ENCODE results near the gene CASP7.

The CASP7 gene

DNA sequence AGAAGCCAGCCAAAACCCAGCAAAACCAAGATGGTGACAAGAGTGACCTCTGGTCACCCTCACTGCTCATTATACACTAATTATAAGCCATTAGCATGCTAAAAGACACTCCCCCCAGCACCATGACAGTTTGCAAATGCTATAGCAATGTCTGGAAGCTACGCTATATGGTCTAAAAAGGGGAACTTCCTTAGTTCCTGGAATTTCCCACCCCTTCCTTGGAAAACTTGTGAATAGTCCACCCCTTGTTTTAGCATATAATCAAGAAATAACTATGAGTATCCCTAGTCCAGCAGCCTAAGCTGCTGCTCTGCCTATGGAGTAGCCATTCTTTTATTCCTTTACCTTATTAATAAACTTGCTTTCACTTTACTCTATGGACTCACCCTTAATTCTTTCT is 16.0 kb downstream of the CASP7 start:
- Histone ChIP-seq H3K36me3 (ENCODE audit: control insufficient read depth in 1 of 2, insufficient read depth in 2 of 2, low read length in 2 of 2) (peaks cover 30 to 34% of the 10 kb centered on the region in 2 donors), H3K4me1 (ENCODE audit: control insufficient read depth in 1 of 2, insufficient read depth in 2 of 2, low read length in 2 of 2) (no peaks in the 10 kb centered on the region), H3K9me3 (ENCODE audit: control insufficient read depth in 1 of 2, low read length in 2 of 2) (peaks cover 7 to 21% of the 10 kb centered on the region in 2 donors), H3K27ac (ENCODE audit: low read length) (no peak overlapping the region), H3K27me3 (ENCODE audit: low read depth, low read length) (no peaks in the 10 kb centered on the region), H3K4me3 (ENCODE audit: low read depth in 1 of 2, low read length in 2 of 2) (no peak overlapping the region)

DNA sequence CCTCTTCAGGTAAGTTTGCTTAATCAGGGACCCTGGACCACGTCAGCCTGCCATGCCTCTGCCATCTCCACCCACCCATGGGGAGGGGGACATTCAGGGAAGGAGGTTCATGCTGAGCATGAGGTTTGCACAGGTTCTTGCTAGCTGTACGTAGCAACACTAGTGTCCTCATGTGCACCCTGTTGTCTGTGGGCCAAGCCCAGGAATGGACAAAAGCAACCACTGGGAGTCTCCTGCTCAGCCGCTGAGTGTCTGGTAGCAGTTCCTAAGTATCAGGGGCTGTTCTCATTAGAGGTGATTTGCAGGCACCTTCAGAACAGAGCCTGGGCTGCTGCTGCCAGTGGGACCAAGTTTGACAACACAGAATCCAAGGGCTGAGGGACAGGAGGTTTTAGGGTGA is 17.9 kb downstream of the CASP7 start:
- Histone ChIP-seq H3K27me3 (ENCODE audit: low read depth, low read length) (no peaks in the 10 kb centered on the region), H3K27ac (ENCODE audit: low read length) (no peak overlapping the region), H3K36me3 (ENCODE audit: control insufficient read depth in 1 of 2, insufficient read depth in 2 of 2, low read length in 2 of 2) (peaks cover 23 to 28% of the 10 kb centered on the region in 2 donors), H3K9me3 (ENCODE audit: control insufficient read depth in 1 of 2, low read length in 2 of 2) (peaks cover 5 to 16% of the 10 kb centered on the region in 2 donors), H3K4me3 (ENCODE audit: low read depth in 1 of 2, low read length in 2 of 2) (no peak overlapping the region), H3K4me1 (ENCODE audit: control insufficient read depth in 1 of 2, insufficient read depth in 2 of 2, low read length in 2 of 2) (no peaks in the 10 kb centered on the region)

DNA sequence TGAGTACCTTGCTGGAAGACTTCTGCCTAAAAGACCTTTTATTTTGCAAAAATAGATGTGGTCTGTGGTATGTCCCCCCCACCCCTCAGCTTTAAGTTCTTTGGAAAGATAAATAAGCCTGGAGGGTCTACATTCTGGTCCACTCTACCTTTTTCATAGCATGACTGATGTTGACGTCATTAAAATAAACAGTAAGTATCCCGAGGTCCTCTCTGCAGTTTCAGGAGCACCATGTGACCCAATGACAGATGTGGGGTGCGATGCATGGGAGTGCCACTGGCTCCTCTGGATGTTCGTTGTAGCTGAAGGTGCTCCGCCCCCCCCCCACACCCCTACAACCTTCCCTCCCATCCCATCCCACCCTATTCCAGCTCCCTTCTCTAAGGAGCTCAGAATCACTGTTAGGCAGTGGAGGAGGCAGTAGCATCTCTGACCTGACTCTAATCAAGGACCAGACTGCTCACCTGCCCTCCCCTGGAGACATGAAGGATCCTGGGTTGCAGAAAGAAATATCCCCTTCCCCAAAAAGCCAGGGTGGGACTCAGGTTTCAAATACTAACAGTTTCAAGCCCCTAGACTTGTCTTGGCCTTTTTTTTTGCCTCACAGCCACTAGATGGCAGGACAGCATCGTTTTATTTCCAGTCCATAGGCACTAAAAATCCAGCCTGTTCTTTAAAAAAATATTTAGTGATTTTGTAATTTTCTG is 25.1 kb downstream of the CASP7 start:
- no peak overlapping the region for H3K27ac ChIP-seq (ENCODE audit: low read length)
- no peak overlapping the region for H3K4me3 ChIP-seq (ENCODE audit: low read depth in 1 of 2, low read length in 2 of 2)
- H3K4me1 ChIP-seq (ENCODE audit: control insufficient read depth in 1 of 2, insufficient read depth in 2 of 2, low read length in 2 of 2): peaks cover 2 to 25% of the 10 kb centered on the region in 2 donors
- H3K27me3 ChIP-seq (ENCODE audit: low read depth, low read length): no peaks in the 10 kb centered on the region
- no peaks in the 10 kb centered on the region for H3K9me3 ChIP-seq (ENCODE audit: control insufficient read depth in 1 of 2, low read length in 2 of 2)
- no peaks in the 10 kb centered on the region for H3K36me3 ChIP-seq (ENCODE audit: control insufficient read depth in 1 of 2, insufficient read depth in 2 of 2, low read length in 2 of 2)

DNA sequence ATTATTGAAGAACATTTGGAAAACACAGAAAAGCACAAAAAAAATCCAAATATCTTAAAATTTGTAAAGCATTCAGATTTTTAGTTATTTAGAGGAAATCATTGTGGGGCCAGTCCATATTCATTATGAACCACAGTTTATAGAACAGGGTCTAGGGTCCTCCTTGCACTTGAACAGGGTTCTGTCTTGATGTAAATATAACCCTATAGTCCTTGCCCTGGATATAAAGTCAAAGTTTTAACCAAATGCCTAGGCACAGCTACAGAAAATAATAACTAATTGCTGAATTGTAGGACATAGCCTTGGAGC is 25.6 kb downstream of the CASP7 start:
- no peaks in the 10 kb centered on the region for H3K9me3 ChIP-seq (ENCODE audit: control insufficient read depth in 1 of 2, low read length in 2 of 2)
- H3K27ac ChIP-seq (ENCODE audit: low read length): no peak overlapping the region
- H3K27me3 ChIP-seq (ENCODE audit: low read depth, low read length): no peaks in the 10 kb centered on the region
- no peaks in the 10 kb centered on the region for H3K36me3 ChIP-seq (ENCODE audit: control insufficient read depth in 1 of 2, insufficient read depth in 2 of 2, low read length in 2 of 2)
- peaks cover 7 to 31% of the 10 kb centered on the region in 2 donors for H3K4me1 ChIP-seq (ENCODE audit: control insufficient read depth in 1 of 2, insufficient read depth in 2 of 2, low read length in 2 of 2)
- no peak overlapping the region for H3K4me3 ChIP-seq (ENCODE audit: low read depth in 1 of 2, low read length in 2 of 2)

DNA sequence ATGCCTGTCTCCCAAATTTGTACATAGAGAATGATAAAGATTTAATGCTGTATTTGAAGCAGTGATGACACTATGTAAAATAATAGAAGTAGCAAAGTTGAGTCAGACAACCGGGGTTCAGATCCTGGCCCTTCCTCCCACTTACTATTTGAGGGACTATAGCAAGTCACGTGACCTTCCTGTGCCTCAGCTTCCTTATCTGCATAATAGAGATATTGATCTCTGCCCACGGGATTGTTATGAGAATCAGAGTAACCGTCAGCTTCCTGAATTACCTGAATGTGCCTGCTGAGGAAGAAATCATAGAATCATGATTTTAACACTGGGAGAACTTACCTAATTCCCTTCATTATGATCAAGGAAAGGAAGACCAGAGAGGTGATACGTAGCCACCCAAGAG is 26.9 kb downstream of the CASP7 start:
- Histone ChIP-seq H3K27ac (ENCODE audit: low read length) (no peak overlapping the region), H3K4me3 (ENCODE audit: low read depth in 1 of 2, low read length in 2 of 2) (no peak overlapping the region), H3K36me3 (ENCODE audit: control insufficient read depth in 1 of 2, insufficient read depth in 2 of 2, low read length in 2 of 2) (no peaks in the 10 kb centered on the region), H3K4me1 (ENCODE audit: control insufficient read depth in 1 of 2, insufficient read depth in 2 of 2, low read length in 2 of 2) (peaks cover 7 to 44% of the 10 kb centered on the region in 2 donors), H3K9me3 (ENCODE audit: control insufficient read depth in 1 of 2, low read length in 2 of 2) (no peaks in the 10 kb centered on the region), H3K27me3 (ENCODE audit: low read depth, low read length) (no peaks in the 10 kb centered on the region)

DNA sequence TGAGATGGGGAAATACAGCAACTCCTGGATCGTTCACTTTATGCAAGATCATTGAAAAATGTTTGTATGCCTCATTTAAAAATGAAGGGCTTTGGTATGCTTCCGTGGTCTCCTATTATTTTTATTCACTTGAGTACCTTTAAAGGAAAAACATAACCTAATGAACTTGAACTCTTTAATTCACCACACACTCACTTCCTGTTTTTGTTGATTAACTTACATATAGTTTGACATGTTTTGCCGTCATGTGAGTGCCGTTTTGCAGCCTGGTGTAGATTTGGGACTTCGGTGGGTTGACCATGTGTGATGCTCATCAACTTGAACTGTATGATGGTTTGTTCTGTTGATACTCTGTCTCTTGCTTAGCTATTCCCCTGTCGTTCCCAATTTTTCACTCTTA is 28.9 kb downstream of the CASP7 start:
- Histone ChIP-seq H3K4me1 (ENCODE audit: control insufficient read depth in 1 of 2, insufficient read depth in 2 of 2, low read length in 2 of 2) (peaks cover 7 to 52% of the 10 kb centered on the region in 2 donors), H3K27ac (ENCODE audit: low read length) (no peak overlapping the region), H3K9me3 (ENCODE audit: control insufficient read depth in 1 of 2, low read length in 2 of 2) (no peaks in the 10 kb centered on the region)

DNA sequence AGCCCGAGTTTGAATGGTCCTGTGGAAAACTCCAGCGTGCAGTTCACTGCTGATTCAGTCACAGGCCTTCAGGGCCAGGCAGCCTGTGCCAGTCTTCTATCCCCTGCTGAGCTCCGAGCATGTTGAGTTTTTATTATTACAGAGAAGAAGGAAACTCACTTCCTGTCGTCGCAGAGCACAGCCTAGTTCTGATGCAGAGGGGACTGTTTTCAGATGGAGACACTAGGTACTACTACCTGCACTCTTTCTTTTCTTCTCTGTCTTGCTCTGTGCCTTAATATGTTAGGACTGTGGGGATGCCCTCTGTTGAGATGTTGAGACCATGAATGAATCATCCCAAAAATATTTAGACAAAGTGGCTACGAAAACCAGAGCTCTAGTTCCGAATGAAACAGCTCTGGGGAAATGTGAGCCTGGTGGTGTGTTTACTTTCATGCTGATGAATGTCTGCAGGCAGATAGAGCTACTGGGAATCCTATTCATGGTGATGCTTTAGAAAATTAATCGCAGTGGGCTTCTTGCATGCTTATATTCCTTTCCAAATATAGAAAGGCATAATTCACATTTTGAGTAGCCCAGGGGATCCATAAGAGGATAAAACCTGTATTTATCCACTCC is 29.6 kb downstream of the CASP7 start:
- H3K27me3 ChIP-seq (ENCODE audit: low read depth, low read length): no peaks in the 10 kb centered on the region
- H3K27ac ChIP-seq (ENCODE audit: low read length): peak overlapping the region; percentile 50
- H3K4me3 ChIP-seq (ENCODE audit: low read depth in 1 of 2, low read length in 2 of 2): no peak overlapping the region
- no peaks in the 10 kb centered on the region for H3K9me3 ChIP-seq (ENCODE audit: control insufficient read depth in 1 of 2, low read length in 2 of 2)
- H3K4me1 ChIP-seq (ENCODE audit: control insufficient read depth in 1 of 2, insufficient read depth in 2 of 2, low read length in 2 of 2): peaks cover 7 to 52% of the 10 kb centered on the region in 2 donors
- no peaks in the 10 kb centered on the region for H3K36me3 ChIP-seq (ENCODE audit: control insufficient read depth in 1 of 2, insufficient read depth in 2 of 2, low read length in 2 of 2)

More for the DNA sequence above, 28.9 kb downstream of the CASP7 start:
- Histone ChIP-seq H3K4me3 (ENCODE audit: low read depth in 1 of 2, low read length in 2 of 2) (no peak overlapping the region), H3K27me3 (ENCODE audit: low read depth, low read length) (no peaks in the 10 kb centered on the region), H3K36me3 (ENCODE audit: control insufficient read depth in 1 of 2, insufficient read depth in 2 of 2, low read length in 2 of 2) (no peaks in the 10 kb centered on the region)

DNA sequence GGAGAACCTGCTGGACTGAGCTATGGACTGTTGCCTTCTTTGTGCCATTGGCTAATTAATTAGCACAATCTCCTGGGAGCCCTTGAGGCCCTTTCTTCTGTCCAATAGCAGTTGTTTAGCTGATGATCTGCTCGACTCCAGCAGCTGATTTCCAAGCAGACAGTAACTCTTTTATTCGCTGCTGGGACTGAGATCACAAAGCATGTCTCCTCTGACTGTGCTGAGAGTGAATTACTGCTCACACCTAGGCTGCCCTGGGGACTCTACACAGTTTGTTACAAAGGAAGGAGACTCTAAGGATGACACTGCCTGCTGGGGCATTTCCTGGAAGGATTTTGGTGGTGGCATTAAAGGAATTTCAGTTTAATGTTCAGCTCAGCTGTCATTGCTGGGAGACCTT is 31.4 kb downstream of the CASP7 start:
- Histone ChIP-seq H3K9me3 (ENCODE audit: control insufficient read depth in 1 of 2, low read length in 2 of 2) (no peaks in the 10 kb centered on the region), H3K36me3 (ENCODE audit: control insufficient read depth in 1 of 2, insufficient read depth in 2 of 2, low read length in 2 of 2) (peaks cover 0 to 4% of the 10 kb centered on the region in 2 donors), H3K27ac (ENCODE audit: low read length) (no peak overlapping the region), H3K4me3 (ENCODE audit: low read depth in 1 of 2, low read length in 2 of 2) (no peak overlapping the region), H3K27me3 (ENCODE audit: low read depth, low read length) (no peaks in the 10 kb centered on the region), H3K4me1 (ENCODE audit: control insufficient read depth in 1 of 2, insufficient read depth in 2 of 2, low read length in 2 of 2) (peaks cover 7 to 45% of the 10 kb centered on the region in 2 donors)

DNA sequence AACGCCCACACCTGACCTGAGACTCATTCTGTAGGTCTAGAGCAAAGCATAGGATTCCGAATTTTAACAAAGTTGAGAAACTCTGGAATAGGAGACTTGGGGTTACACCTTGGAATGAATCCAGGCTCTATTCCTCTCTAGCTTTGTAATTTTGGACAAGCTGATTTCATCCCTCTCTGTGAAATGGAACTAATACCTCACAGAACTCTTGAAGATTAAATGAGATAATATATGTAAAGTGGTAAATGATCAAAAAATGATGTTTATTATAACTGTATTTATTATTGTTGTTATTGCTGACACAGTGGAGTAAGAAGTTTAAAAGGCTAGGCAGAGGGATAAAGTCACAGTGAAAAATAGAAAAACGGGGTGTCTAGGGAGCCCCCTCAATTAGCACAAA is 32.3 kb downstream of the CASP7 start:
- no peaks in the 10 kb centered on the region for H3K27me3 ChIP-seq (ENCODE audit: low read depth, low read length)
- no peak overlapping the region for H3K27ac ChIP-seq (ENCODE audit: low read length)
- H3K4me3 ChIP-seq (ENCODE audit: low read depth in 1 of 2, low read length in 2 of 2): no peak overlapping the region
- peaks cover 7 to 44% of the 10 kb centered on the region in 2 donors for H3K4me1 ChIP-seq (ENCODE audit: control insufficient read depth in 1 of 2, insufficient read depth in 2 of 2, low read length in 2 of 2)
- no peaks in the 10 kb centered on the region for H3K9me3 ChIP-seq (ENCODE audit: control insufficient read depth in 1 of 2, low read length in 2 of 2)
- H3K36me3 ChIP-seq (ENCODE audit: control insufficient read depth in 1 of 2, insufficient read depth in 2 of 2, low read length in 2 of 2): peaks cover 0 to 4% of the 10 kb centered on the region in 2 donors

DNA sequence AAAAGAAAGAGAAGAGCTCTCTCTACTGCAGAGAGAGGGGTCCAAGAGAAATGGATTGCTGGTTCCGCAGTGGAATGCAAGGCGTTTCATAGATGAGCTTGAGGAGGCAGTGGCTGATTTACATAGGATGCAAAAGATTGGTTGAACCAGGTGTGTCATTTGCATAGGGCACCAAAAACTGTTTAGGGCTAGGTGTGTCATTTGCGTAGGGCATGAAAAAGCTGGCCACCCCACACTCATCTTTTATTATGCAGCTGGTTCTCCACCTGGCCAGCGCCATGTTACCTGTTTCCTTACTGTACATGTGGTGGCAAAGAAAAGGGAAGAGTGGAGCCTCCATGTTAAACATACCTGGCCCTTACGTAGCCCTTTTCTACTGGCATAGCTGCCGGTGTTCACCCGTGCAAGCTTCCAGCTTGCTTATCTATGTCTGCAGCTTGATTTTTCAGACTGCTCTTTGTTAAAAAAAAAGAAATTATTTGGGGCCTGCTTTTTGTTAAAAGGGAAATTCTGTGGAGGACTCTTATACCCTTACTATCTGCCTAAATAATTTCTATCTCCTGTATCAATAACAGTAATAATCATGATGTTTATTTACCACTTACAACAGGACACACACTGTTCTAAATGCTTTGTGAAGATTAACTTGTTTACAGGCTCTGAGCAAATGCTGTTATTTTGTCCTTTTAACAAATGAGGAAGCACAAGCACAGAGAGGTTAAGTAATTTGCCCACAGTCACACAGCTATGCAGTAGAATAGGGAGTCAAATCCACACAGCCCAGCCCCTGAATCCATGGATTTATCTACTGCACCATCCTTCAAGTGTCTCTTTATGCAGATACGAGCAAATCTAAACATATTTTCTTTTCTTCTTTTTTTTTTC is 33.3 kb downstream of the CASP7 start:
- H3K27ac ChIP-seq (ENCODE audit: low read length): no peak overlapping the region
- H3K27me3 ChIP-seq (ENCODE audit: low read depth, low read length): no peaks in the 10 kb centered on the region
- peaks cover 0 to 4% of the 10 kb centered on the region in 2 donors for H3K36me3 ChIP-seq (ENCODE audit: control insufficient read depth in 1 of 2, insufficient read depth in 2 of 2, low read length in 2 of 2)

DNA sequence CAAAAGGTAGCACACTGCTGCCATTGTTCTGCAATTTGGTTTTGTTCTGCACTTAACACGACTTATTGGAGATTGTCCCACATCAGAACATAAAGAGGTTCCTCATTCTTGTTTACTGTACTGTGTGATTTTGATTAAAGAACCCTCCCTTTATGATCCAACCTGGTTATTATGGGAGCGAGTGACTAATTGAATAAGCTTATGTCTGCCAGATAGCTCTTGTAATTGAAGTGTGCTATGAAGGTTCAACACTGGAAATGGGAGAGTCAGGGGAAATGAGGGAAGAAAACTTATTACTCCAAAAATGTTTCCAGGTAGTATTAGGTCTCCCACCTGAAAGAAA is 33.9 kb downstream of the CASP7 start:
- Histone ChIP-seq H3K4me3 (ENCODE audit: low read depth in 1 of 2, low read length in 2 of 2) (no peak overlapping the region), H3K27me3 (ENCODE audit: low read depth, low read length) (no peaks in the 10 kb centered on the region), H3K36me3 (ENCODE audit: control insufficient read depth in 1 of 2, insufficient read depth in 2 of 2, low read length in 2 of 2) (peaks cover 0 to 4% of the 10 kb centered on the region in 2 donors), H3K9me3 (ENCODE audit: control insufficient read depth in 1 of 2, low read length in 2 of 2) (no peaks in the 10 kb centered on the region), H3K27ac (ENCODE audit: low read length) (no peak overlapping the region), H3K4me1 (ENCODE audit: control insufficient read depth in 1 of 2, insufficient read depth in 2 of 2, low read length in 2 of 2) (peaks cover 7 to 38% of the 10 kb centered on the region in 2 donors)

More for the DNA sequence above, 33.3 kb downstream of the CASP7 start:
- Histone ChIP-seq H3K9me3 (ENCODE audit: control insufficient read depth in 1 of 2, low read length in 2 of 2) (no peaks in the 10 kb centered on the region), H3K4me1 (ENCODE audit: control insufficient read depth in 1 of 2, insufficient read depth in 2 of 2, low read length in 2 of 2) (peaks cover 7 to 38% of the 10 kb centered on the region in 2 donors), H3K4me3 (ENCODE audit: low read depth in 1 of 2, low read length in 2 of 2) (no peak overlapping the region)

All from muscle layer of duodenum (tissue), 2 donors.